ENCODE results near the gene BNC2.

DNA sequence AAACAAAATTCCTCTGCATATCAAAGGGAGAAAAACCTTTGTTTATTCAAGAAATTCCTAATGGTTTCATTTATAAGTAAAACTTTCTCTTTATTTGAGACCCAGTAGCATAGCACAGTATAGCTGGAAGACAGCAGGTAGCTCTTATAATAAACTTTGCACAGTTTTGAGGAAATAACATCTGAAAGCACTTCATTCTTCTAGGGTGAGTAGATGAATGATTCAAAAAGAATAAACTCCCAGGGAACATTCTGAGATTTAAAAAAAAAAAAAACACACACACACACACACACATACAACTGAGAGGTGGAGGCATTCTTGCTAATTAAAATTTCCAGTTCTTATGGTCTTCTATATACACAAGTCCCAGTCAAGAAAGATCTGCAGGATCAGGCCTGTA lies 197.3 kb downstream of the BNC2 start:
- TF ChIP-seq, protein P1, sequence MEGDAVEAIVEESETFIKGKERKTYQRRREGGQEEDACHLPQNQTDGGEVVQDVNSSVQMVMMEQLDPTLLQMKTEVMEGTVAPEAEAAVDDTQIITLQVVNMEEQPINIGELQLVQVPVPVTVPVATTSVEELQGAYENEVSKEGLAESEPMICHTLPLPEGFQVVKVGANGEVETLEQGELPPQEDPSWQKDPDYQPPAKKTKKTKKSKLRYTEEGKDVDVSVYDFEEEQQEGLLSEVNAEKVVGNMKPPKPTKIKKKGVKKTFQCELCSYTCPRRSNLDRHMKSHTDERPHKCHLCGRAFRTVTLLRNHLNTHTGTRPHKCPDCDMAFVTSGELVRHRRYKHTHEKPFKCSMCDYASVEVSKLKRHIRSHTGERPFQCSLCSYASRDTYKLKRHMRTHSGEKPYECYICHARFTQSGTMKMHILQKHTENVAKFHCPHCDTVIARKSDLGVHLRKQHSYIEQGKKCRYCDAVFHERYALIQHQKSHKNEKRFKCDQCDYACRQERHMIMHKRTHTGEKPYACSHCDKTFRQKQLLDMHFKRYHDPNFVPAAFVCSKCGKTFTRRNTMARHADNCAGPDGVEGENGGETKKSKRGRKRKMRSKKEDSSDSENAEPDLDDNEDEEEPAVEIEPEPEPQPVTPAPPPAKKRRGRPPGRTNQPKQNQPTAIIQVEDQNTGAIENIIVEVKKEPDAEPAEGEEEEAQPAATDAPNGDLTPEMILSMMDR (IDR thresholded peaks at IDR 0.05): no peak
- TF ChIP-seq POLR2A (IDR thresholded peaks at IDR 0.05): no peak
- TF ChIP-seq EP300 (IDR thresholded peaks at IDR 0.05): no peak
- TF ChIP-seq POLR2AphosphoS5 (IDR thresholded peaks at IDR 0.05): no peak
